Measurements from ENCODE around the gene ARF6.

GRCh38 chr14:49897965-49898364, 5.1 kb downstream of the ARF6 start:
- TF ChIP-seq CTCF (IDR thresholded peaks at IDR 0.05; ENCODE audit: poor library complexity, severe bottlenecking), result no peak
- no peak for TF ChIP-seq EP300 (conservative IDR thresholded peaks at IDR 0.05; ENCODE audit: poor library complexity, severe bottlenecking)
- no peak for TF ChIP-seq POLR2AphosphoS5 (IDR thresholded peaks at IDR 0.05)
